Lower leg skin (tissue), 3 donors: ENCODE data around the gene LDHD.

Source experiments
- POLR2A ChIP-seq, 2 donors: fragments of 450-650 bp; IDR thresholded peaks; one replicate each; pipeline ENCODE4 v1.6.1; 2016 to 2017; ENCODE audit warnings: antibody characterized with exemption in 2 of 2, mild to moderate bottlenecking in 1 of 2, moderate library complexity in 1 of 2
- TF ChIP-seq, protein P1 (sequence below), 3 donors: fragments of 450-650 bp; IDR thresholded peaks; one replicate each; pipeline ENCODE4 v1.5.1; 2016; ENCODE audit warnings: antibody characterized with exemption in 3 of 3, mild to moderate bottlenecking in 3 of 3, moderate library complexity in 2 of 3

DNA sequence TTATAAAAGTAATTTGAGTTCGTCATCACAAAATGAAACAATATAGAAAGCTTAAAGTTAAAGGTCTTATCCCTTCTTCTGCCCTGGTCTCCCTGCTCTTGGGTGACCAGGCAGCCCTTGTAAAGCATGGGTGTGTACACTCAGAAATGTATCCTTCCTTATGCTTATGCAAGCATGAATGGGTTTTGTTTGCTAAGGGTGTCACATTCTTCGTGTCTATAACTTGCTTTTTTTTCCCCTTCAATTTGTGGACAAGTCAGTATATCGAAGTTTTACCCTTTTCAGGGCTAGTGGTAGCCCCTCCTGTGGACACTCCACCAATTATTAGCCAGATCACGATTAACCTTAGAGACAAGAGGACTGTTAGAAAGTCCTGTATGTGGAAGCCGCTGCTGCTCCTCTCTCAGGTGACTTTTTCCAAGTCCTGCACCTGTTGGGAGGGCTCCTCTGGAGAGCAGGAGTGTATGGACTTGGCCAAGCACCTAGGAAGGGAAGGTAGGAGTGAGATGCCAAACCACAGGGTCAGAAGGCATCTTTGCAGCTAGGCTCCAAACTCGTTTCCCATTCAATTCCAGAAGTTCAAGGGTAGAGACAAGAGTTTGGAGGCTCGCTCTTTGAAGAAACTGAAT, 50.9 kb downstream of the LDHD start:
- TF ChIP-seq, protein P1, sequence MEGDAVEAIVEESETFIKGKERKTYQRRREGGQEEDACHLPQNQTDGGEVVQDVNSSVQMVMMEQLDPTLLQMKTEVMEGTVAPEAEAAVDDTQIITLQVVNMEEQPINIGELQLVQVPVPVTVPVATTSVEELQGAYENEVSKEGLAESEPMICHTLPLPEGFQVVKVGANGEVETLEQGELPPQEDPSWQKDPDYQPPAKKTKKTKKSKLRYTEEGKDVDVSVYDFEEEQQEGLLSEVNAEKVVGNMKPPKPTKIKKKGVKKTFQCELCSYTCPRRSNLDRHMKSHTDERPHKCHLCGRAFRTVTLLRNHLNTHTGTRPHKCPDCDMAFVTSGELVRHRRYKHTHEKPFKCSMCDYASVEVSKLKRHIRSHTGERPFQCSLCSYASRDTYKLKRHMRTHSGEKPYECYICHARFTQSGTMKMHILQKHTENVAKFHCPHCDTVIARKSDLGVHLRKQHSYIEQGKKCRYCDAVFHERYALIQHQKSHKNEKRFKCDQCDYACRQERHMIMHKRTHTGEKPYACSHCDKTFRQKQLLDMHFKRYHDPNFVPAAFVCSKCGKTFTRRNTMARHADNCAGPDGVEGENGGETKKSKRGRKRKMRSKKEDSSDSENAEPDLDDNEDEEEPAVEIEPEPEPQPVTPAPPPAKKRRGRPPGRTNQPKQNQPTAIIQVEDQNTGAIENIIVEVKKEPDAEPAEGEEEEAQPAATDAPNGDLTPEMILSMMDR (IDR thresholded peaks at IDR 0.05), result no peak
- no peak for TF ChIP-seq POLR2A (IDR thresholded peaks at IDR 0.05)
